HCT116 (cell line): ENCODE measurements around the gene CD164L2. TPM values are rescaled to one million over a fixed set of nuclear protein-coding genes. Genes with fewer than 3 reads are reported as not detected.

Experiments
- ATAC-seq: fragments of 200-7000 bp; cut with Tn5 transposase; 2 replicates; pipeline ENCODE4 v1.9.1; 2020; ENCODE audit warnings: mild to moderate bottlenecking, moderate library complexity
- BruUV-seq: library from RNA; stranded (reverse); fragments of 400-500 nt; replicated peaks from 2 replicates; lab custom pipeline; 2021; lab: Mats Ljungman, UMichigan
- CTCF ChIA-PET: fragments of 300-600 bp; sonication (Branson Sonifier 250); formaldehyde crosslinking; loops from one replicate; lab custom pipeline; 2021; ENCODE audit warnings: antibody characterized with exemption; lab: Charles Lee
- POLR2A ChIA-PET: fragments of 300-600, 350-600 bp; sonication (Branson Sonifier 250); formaldehyde crosslinking; loops from one replicate; lab custom pipeline; 2021; ENCODE audit warnings: antibody characterized with exemption; lab: Charles Lee
- RAD21 ChIA-PET, 2 experiments: fragments of 300-600 bp; sonication (Branson Sonifier 250); formaldehyde crosslinking; loops; one replicate each; lab custom pipeline; 2023; ENCODE audit warnings: low total read pairs in 2 of 2; ENCODE audit not compliant: uncharacterized antibody in 2 of 2, unreplicated experiment in 2 of 2, low non-redundant PET in 1 of 2; lab: Charles Lee
- DNase-seq: peaks from one replicate; pipeline ENCODE4 v3.0.0-alpha.2; 2010; ENCODE audit warnings: low read depth, low spot score
- H2AFZ ChIP-seq: fragments of 200-600 bp; shearing (Covaris generic), sonication (generic); 2 replicates; pipeline ENCODE4 v1.6.1; 2017; ENCODE audit warnings: low read depth, mixed run types, mixed read lengths, antibody characterized with exemption, low read length; ENCODE audit not compliant: poor library complexity, severe bottlenecking
- H3K27ac ChIP-seq: 2 replicates; pipeline ENCODE4 v1.5.1; 2012; ENCODE audit warnings: low read depth, low read length
- H3K27me3 ChIP-seq: fragments of 200-600 bp; sonication (generic); 2 replicates; pipeline ENCODE4 v1.6.1; 2016; ENCODE audit warnings: mixed run types, low read length, mixed read lengths; ENCODE audit not compliant: insufficient read depth
- H3K36me3 ChIP-seq, 2 experiments: fragments of 200-500 bp in 1 of 2; fragments of 200-600 bp in 1 of 2; sonication (Bioruptor generic) in 1 of 2; sonication (generic) in 1 of 2; 2 replicates each; pipeline versions ENCODE4 v1.5.1 to v1.6.1; 2014 to 2016; ENCODE audit warnings: low read length in 2 of 2, inconsistent platforms in 1 of 2, mixed read lengths in 1 of 2, mixed run types in 1 of 2; ENCODE audit not compliant: insufficient read depth in 2 of 2, control insufficient read depth in 1 of 2
- H3K4me1 ChIP-seq, 2 experiments: fragments of 200-600 bp in 1 of 2; sonication (generic) in 1 of 2; 2 replicates each; pipeline versions ENCODE4 v1.5.1 to v1.6.1; 2012 to 2017; ENCODE audit warnings: low read length in 2 of 2, inconsistent platforms in 1 of 2, mild to moderate bottlenecking in 1 of 2, mixed read lengths in 1 of 2, mixed run types in 1 of 2, moderate library complexity in 1 of 2; ENCODE audit not compliant: insufficient read depth in 2 of 2, control insufficient read depth in 1 of 2
- H3K4me2 ChIP-seq: fragments of 200-600 bp; sonication (generic); 2 replicates; pipeline ENCODE4 v1.6.1; 2017; ENCODE audit warnings: mixed run types, low read length, mixed read lengths
- H3K4me3 ChIP-seq, 2 experiments: fragments of 200-600 bp in 1 of 2; sonication (generic) in 1 of 2; replicated peaks in 1 of 2; 2 replicates each; pipeline ENCODE4 v1.5.1; 2011 to 2016; ENCODE audit warnings: low read length in 2 of 2, control low read depth in 1 of 2, low read depth in 1 of 2, mild to moderate bottlenecking in 1 of 2, mixed read lengths in 1 of 2, mixed run types in 1 of 2
- H3K79me2 ChIP-seq: fragments of 200-600 bp; sonication (generic); 2 replicates; pipeline ENCODE4 v1.6.1; 2017; ENCODE audit warnings: mild to moderate bottlenecking, mixed run types, low read length, moderate library complexity, mixed read lengths; ENCODE audit not compliant: insufficient read depth
- H3K9ac ChIP-seq: fragments of 200-600 bp; sonication (generic); 2 replicates; pipeline ENCODE4 v1.6.1; 2016; ENCODE audit warnings: low read length, mixed read lengths
- H3K9me2 ChIP-seq: fragments of 200-600 bp; sonication (generic), shearing (Covaris generic); 2 replicates; pipeline ENCODE4 v1.6.1; 2017; ENCODE audit warnings: mixed run types, mild to moderate bottlenecking, moderate library complexity; ENCODE audit not compliant: insufficient read depth
- H3K9me3 ChIP-seq, 2 experiments: fragments of 200-500 bp in 1 of 2; fragments of 200-600 bp in 1 of 2; sonication (Bioruptor generic) in 1 of 2; sonication (generic) in 1 of 2; 2 replicates each; pipeline ENCODE4 v1.6.1; 2014 to 2017; ENCODE audit warnings: low read length in 2 of 2, mixed read lengths in 2 of 2, inconsistent platforms in 1 of 2, low read depth in 1 of 2, mild to moderate bottlenecking in 1 of 2, mixed run types in 1 of 2, moderate library complexity in 1 of 2; ENCODE audit not compliant: control insufficient read depth in 1 of 2, insufficient read depth in 1 of 2
- H4K20me1 ChIP-seq: fragments of 200-600 bp; sonication (generic), shearing (Covaris generic); 2 replicates; pipeline ENCODE4 v1.6.1; 2017; ENCODE audit warnings: mixed run types, mild to moderate bottlenecking, moderate library complexity; ENCODE audit not compliant: insufficient read depth
- ATF3 ChIP-seq: IDR thresholded peaks from 2 replicates; pipeline ENCODE4 v1.6.1; 2012
- CTCF ChIP-seq, 3 experiments: fragments of 200-600 bp in 1 of 3; sonication (generic) in 1 of 3; IDR thresholded peaks in 2 of 3; conservative IDR thresholded peaks in 1 of 3; 2 replicates each; pipeline ENCODE4 v1.5.1; 2012 to 2017; ENCODE audit warnings: low read depth in 2 of 3, low read length in 2 of 3, antibody characterized with exemption in 1 of 3, borderline replicate concordance in 1 of 3, control low read depth in 1 of 3, mild to moderate bottlenecking in 1 of 3, mixed read lengths in 1 of 3, mixed run types in 1 of 3, moderate library complexity in 1 of 3; ENCODE audit not compliant: insufficient read depth in 1 of 3
- EGR1 ChIP-seq: IDR thresholded peaks from 2 replicates; pipeline ENCODE4 v1.6.1; 2012; ENCODE audit warnings: low read depth
- MAX ChIP-seq: IDR thresholded peaks from 2 replicates; pipeline ENCODE4 v1.6.1; 2012
- YY1 ChIP-seq: IDR thresholded peaks from 2 replicates; pipeline ENCODE4 v1.6.1; 2011; ENCODE audit warnings: low read length, low read depth, moderate library complexity, mild to moderate bottlenecking; ENCODE audit not compliant: insufficient replicate concordance; ENCODE audit errors: extremely low read depth
- ZNF274 ChIP-seq: fragments of 200-500 bp; sonication (Bioruptor generic); IDR thresholded peaks from 2 replicates; pipeline ENCODE4 v1.6.1; 2014; ENCODE audit warnings: mild to moderate bottlenecking, low read depth, low read length, inconsistent platforms
- intact Hi-C: fragments of 100-400 bp; cut with micrococcal nuclease; formaldehyde crosslinking; loops from 2 replicates; pipeline ENCODE4 v1.10.0; 2022
- total RNA-seq: library from RNA; stranded (reverse); gene quantifications from one replicate; pipeline ENCODE4 v1.2.1, GENCODE V29; 2021; ENCODE audit not compliant: unreplicated experiment

CD164L2 gene
- total RNA-seq, 1 experiment from 2014 or later: 11.6 TPM

GRCh38 chr1:27398405-27399149 is 15.4 kb upstream of the CD164L2 start:
- Histone ChIP-seq H2AFZ (no peak overlapping the region), H3K9ac (no peak overlapping the region), H3K4me3 (no peak overlapping the region), H3K4me1 (peaks cover 5 to 30% of the 10 kb centered on the region in 2 experiments), H3K79me2 (peaks cover 14% of the 10 kb centered on the region), H4K20me1 (no peaks in the 10 kb centered on the region), H3K9me3 (no peaks in the 10 kb centered on the region), H3K36me3 (peaks cover 0 to 12% of the 10 kb centered on the region in 2 experiments; a peak in 1 of 4 replicates), H3K27ac (no peak overlapping the region), H3K9me2 (no peaks in the 10 kb centered on the region), H3K27me3 (no peaks in the 10 kb centered on the region), H3K4me2 (no peak overlapping the region)
- ChIA-PET CTCF (interaction anchor here (4.2 kb wide), 1 partner anchor 98 kb away, joined by 65 read pairs; no protein-coding TSS in a partner anchor), RAD21 (no interaction called here), POLR2A (no interaction called here)
- no TSS peak for BruUV-seq
- DNase-seq (no peak), ATAC-seq (no peak)
- TF ChIP-seq EGR1 (no peak), ATF3 (no peak), ZNF274 (no peak), YY1 (no peak), MAX (no peak), CTCF (IDR thresholded peaks at IDR 0.05 in 2 of 3, conservative IDR thresholded peaks at IDR 0.05 in 1 of 3; ENCODE audit: borderline replicate concordance in 1 of 3, insufficient read depth in 1 of 3, low read depth in 2 of 3, low read length in 2 of 3) (no peak)
- intact Hi-C loops: loop anchor here (5.0 kb wide), 1 partner anchor 264 kb away; no protein-coding TSS in a partner anchor
